ENCODE measurements around the gene GNB1. TPM values are rescaled to one million over a fixed set of nuclear protein-coding genes. Genes with fewer than 3 reads are reported as not detected.
"Not testable (repeated sequence)": the region's sequence is repeated elsewhere in the genome, so short reads cannot be mapped to it uniquely, and the experiment has no call there.

Gene GNB1
- total RNA-seq, 2 donors from 2014 or later, result 236 to 255 TPM

DNA sequence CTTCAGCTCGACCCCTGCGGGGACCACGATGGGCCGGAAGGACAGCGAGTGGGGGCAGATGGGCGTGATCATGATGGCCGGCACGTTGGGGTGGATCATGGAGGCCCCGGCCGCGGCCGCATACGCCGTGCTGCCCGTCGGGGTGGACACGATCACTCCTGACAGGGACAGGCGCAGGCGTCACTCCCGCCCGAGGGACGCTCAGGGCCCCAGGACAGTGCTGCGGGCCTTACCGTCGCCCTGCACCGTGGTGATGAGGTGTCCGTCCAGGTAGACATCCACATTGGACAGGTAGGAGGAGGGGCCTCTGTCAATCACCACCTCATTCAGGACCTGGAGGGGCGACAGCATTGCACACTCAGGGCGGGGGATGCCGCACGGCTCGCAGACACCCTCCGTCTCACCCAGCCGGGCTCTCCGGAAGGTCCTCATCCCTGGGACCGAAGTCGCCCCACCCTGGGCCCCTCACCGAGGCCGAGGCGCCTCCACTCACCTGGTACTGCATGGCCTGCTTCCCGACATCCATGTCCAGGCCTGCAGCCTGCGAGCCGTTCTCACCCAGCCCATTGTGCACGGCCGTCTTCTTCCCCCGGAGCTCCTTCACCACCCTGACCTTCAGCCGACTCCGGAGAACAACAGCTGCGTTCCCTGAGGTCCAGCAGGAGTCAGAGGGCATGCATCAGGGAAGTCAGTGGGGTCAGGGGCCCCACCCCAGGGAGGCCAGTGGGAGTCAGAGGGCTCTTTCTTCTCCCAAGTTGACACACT is 136.7 kb downstream of the GNB1 start:
- no peak for ATAC-seq
- Mint-ChIP-seq H3K4me3 (no peak overlapping the region), H3K27me3 (no peaks in the 10 kb centered on the region), H3K27ac (no peak overlapping the region), H3K4me1 (peaks cover 5% of the 10 kb centered on the region), H3K36me3 (ENCODE audit: low read depth) (no peaks in the 10 kb centered on the region)
- no peak for DNase-seq
- no peaks in the 10 kb centered on the region for H3K9me3 ChIP-seq (ENCODE audit: control insufficient read depth, low read length, poor library complexity, severe bottlenecking)

DNA sequence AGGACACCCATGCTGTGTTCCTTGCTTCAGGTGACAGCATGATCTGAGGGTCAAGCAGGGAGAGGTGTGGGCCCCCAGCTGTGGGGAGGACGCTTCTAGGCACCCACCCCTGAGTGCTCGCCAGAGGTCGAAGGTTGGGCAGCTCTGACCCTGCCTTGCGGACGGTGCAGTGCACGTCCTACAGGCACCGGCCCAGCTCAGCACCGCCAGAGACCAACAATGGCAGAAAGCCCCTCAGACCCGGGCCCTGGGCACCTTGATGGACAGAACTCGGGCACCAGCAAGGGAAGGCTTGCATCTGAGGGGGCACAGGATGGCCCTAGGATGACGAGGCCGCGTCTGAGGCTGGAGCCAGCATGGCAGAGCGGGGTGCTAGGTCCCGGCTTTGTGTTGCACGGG is 137.3 kb downstream of the GNB1 start:
- Mint-ChIP-seq H3K4me1 (peaks cover 5% of the 10 kb centered on the region), H3K36me3 (ENCODE audit: low read depth) (no peaks in the 10 kb centered on the region), H3K4me3 (no peak overlapping the region), H3K27me3 (no peaks in the 10 kb centered on the region), H3K27ac (no peak overlapping the region)
- no peak for DNase-seq
- H3K9me3 ChIP-seq (ENCODE audit: control insufficient read depth, low read length, poor library complexity, severe bottlenecking), result no peaks in the 10 kb centered on the region
- ATAC-seq, result no peak

DNA sequence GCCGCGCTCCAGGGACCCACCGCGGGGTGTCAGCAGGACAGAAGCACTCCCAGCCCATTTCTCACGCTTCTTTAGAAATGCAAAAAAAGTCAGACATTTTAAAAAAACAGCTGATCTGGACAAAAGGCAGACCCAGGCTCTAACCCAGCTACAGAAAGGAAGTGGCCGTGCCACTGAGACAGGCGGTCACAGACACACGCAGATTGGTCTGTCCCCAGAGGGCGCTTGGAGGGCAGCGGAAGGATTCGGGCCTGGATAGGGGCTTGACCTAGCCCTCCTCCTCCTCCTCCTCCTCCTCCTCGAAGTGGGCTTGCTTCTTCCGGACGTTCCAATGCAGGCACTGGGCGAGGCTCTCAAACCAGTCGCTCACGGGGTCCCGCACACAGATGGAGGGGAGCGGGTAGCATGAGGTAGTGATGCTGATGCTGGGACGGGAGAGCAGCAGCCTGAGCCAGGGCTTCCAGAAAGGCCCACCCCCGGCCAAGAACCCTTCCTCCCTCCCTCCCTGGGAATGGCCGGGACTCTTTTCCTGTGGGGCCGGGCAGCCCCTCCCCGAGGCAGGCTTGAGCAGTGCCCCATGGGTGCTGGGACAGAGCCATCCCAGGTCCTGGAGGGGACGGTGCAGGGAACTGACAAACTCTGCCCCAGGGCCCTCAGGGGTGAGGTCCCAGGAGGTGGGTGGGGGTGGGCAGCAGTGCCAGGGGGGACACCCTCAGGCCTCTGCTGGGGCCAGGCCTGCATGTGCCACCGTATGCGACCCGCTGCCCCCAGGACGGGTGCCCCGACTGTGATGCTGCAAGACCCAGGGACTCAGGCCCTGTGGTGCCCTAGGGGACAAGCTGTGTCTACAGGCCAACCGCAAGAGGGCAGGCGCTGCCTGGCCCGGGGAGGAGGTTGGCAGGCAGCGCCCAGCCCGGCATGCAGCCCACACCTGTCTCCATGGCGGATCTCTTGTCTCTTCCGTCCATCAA is 138.0 kb downstream of the GNB1 start:
- Mint-ChIP-seq H3K36me3 (ENCODE audit: low read depth) (no peaks in the 10 kb centered on the region), H3K4me3 (no peak overlapping the region), H3K27ac (no peak overlapping the region), H3K27me3 (no peaks in the 10 kb centered on the region), H3K4me1 (peaks cover 8% of the 10 kb centered on the region)
- H3K9me3 ChIP-seq (ENCODE audit: control insufficient read depth, low read length, poor library complexity, severe bottlenecking), result no peaks in the 10 kb centered on the region
- ATAC-seq (no peak), DNase-seq (no peak)

DNA sequence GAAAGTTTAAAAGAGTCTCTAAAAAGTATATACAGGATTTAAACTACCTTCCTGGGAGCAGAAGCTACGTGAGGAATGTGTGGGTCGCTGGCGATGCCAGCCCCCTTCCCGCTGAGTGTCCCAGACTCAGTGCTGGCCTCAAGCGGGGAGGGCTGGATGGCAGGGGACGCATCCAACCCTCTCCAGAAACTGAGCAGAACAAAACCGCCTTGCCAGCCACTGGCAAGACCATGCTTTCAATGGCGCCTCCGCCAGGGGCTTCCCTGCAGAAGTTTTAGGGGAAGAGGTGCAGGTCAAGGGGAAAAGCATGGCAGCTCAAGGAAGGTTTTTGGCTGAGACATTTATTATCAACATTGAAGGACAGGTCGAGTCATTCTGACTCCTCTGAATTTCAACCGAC is 138.7 kb downstream of the GNB1 start:
- no peak for DNase-seq
- no peaks in the 10 kb centered on the region for H3K9me3 ChIP-seq (ENCODE audit: control insufficient read depth, low read length, poor library complexity, severe bottlenecking)
- peaks cover 6% of the 10 kb centered on the region for H3K4me1 Mint-ChIP-seq
- no peak for ATAC-seq
- no peaks in the 10 kb centered on the region for H3K36me3 Mint-ChIP-seq (ENCODE audit: low read depth)
- no peaks in the 10 kb centered on the region for H3K27me3 Mint-ChIP-seq
- no peak overlapping the region for H3K27ac Mint-ChIP-seq
- H3K4me3 Mint-ChIP-seq, result no peak overlapping the region

DNA sequence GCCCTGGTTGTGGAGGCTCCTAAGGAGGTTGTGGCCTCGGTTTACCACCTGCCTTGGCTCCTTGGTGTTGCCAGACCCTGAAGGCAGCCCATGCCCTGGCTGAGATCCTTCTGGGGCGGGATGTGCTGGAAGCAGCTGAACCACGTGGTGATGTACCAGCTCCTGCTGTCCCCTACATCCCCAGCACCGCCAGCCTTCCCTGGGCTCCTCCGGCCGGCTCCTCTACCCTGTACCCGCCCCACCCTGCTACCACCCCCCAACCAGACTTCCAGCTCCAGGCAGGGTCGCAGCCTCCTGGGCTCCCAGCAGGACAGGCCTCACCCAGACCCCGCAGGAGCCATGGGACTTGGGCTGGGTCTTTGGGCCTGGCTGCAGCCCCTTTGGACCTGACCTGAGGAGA is 140.9 kb downstream of the GNB1 start:
- not testable (repeated sequence) for DNase-seq; H3K36me3 Mint-ChIP-seq (ENCODE audit: low read depth); H3K4me3 Mint-ChIP-seq; H3K27ac Mint-ChIP-seq; H3K9me3 ChIP-seq (ENCODE audit: control insufficient read depth, low read length, poor library complexity, severe bottlenecking); ATAC-seq; H3K27me3 Mint-ChIP-seq; H3K4me1 Mint-ChIP-seq

DNA sequence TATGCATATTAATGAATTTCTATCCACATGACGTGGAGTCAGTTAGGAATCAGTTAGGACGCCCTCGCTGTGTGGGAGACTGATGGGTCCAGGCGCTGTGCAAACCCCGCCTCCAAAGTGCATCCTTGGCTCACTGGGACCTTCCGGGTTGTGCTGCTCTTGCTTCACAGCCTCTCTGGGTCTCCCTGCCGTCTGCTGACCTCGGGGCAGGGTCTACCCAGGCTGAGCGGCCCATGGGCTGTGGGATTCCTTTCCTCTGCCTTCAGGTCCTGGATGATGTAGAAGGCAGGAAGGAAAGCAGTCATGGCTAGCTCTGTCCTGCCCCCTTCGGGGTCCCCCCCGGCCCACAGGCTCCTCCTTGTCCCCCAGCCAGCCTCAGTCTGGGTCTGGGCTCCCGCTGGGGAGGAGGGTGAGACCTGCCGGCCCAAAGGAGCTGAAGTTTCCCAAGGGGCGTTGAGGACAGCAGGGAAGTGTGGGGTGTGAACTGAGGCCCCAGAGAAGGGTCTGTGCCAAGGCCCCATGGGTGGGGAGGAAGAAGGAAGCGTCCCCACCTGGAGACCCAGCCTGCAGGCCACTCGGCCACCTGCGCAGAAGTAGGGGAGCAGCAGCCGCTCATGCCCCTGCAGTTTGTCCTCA is 142.1 kb downstream of the GNB1 start:
- ATAC-seq (no peak), DNase-seq (no peak)
- H3K4me1 Mint-ChIP-seq, result peaks cover 6% of the 10 kb centered on the region
- H3K36me3 Mint-ChIP-seq (ENCODE audit: low read depth), result no peaks in the 10 kb centered on the region
- no peak overlapping the region for H3K27ac Mint-ChIP-seq
- no peak overlapping the region for H3K4me3 Mint-ChIP-seq
- no peaks in the 10 kb centered on the region for H3K27me3 Mint-ChIP-seq
- no peaks in the 10 kb centered on the region for H3K9me3 ChIP-seq (ENCODE audit: control insufficient read depth, low read length, poor library complexity, severe bottlenecking)

DNA sequence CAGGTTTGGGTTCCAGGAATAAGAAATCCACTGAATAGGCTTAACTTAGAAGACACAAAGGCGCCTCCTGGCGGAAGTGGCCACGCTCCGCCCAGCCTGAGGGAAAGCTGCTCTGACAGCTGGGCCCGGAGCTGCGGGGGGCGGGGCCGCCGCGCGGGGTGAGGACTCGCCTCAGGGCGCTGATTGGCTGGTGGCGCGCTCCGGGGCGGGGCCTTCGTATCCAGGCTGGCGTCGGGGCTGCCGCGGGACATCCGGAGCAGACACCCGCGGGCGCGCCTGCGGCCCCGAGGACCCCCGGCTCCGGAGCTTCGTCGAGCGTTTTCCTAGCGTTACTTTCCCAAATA is 144.3 kb downstream of the GNB1 start:
- ATAC-seq, result peak; percentile 80
- not testable (repeated sequence) for H3K27me3 Mint-ChIP-seq; H3K9me3 ChIP-seq (ENCODE audit: control insufficient read depth, low read length, poor library complexity, severe bottlenecking); H3K36me3 Mint-ChIP-seq (ENCODE audit: low read depth); DNase-seq; H3K4me1 Mint-ChIP-seq
- Mint-ChIP-seq H3K4me3 (peak overlapping the region; percentile 63), H3K27ac (peak overlapping the region; percentile 88)

DNA sequence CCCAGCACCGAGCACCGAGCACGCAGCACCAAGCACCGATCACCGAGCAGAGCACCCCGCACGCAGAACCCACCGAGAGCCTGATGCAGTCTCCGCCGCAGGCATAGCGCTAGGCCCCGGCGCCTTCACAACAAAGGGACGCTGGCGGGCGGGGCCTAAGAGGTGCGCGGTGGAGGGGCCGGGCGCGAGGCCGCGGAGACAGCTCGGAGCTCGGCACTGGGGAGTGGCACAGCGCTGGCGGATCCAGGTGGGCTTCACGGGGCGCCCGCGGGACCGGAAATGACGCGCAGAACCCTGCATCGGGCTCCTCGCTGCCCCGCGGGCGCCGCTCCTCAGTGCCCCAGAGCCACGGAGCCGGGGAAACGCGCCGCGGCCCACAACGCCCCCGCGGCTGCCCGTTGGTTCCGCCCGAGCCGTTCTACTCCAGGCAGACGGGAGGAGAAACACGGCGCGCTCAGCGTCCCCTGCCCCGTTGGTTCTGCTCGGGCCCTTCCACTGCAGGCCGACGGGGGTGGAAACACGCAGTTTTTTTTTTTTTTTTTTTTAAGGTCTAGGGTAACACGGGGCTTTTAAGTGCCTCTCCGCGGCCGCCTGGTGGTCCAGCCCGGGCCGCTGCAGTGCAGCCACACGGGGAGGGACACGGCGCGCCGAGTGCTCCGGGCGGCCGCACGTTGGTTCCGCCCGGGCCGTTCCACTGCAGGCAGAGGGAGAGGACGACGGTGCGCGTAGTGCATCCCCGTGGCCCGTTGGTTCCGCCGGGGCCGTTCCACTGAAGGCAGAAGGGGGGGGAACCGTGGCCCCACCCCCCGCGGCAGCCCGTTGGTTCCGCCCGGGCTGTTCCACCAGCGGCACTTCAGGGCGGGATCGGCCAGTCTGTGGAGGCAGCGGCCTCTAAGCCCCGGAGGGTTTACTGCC is 145.0 kb downstream of the GNB1 start:
- peak; percentile 73 for ATAC-seq
- DNase-seq, result peak; percentile 65 to 91 (median 83)
- H3K36me3 Mint-ChIP-seq (ENCODE audit: low read depth); H3K9me3 ChIP-seq (ENCODE audit: control insufficient read depth, low read length, poor library complexity, severe bottlenecking); H3K27me3 Mint-ChIP-seq; H3K4me1 Mint-ChIP-seq: not testable (repeated sequence)
- H3K4me3 Mint-ChIP-seq, result peak overlapping the region; percentile 63
- H3K27ac Mint-ChIP-seq, result peak overlapping the region; percentile 88

DNA sequence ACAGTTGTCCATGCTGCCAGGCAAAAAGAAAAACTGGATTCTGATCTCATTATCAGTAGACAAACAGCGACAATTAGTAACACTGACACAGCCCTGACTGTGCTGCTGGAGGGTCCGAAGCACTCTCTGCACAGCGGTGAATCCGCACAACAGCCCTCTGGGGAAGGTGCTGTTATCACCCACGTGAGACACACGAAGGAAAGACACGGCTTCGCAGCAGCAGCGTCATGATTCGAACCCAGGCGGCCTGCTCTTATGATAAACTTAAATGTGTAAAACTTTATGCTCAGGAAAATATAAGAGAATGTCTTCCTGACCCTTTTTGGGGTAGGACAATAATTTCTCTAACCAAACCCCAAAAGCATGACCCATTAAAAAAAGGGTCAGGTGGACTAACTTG is 148.4 kb downstream of the GNB1 start:
- H3K27me3 Mint-ChIP-seq; H3K4me3 Mint-ChIP-seq; DNase-seq; ATAC-seq; H3K4me1 Mint-ChIP-seq; H3K9me3 ChIP-seq (ENCODE audit: control insufficient read depth, low read length, poor library complexity, severe bottlenecking); H3K36me3 Mint-ChIP-seq (ENCODE audit: low read depth): not testable (repeated sequence)
- peak overlapping the region; percentile 60 for H3K27ac Mint-ChIP-seq

DNA sequence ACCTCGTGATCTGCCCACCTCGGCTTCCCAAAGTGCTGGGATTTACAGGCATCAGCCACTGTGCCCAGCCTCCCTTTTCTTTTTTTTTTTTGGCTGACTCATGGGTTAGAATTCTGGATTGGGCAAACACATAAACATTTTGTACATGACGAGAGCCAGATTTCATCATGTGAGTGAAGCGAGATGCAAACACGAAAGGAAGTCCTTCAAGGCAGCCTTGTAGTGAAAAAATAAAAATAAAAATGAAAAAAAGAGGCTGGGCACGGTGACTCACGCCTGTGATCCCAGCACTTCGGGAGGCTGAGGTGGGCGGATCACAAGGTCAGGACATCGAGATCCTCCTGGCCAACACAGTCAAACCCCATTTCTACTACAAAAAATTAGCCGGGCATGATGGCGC is 149.9 kb downstream of the GNB1 start:
- H3K9me3 ChIP-seq (ENCODE audit: control insufficient read depth, low read length, poor library complexity, severe bottlenecking); H3K27ac Mint-ChIP-seq; H3K36me3 Mint-ChIP-seq (ENCODE audit: low read depth); H3K4me3 Mint-ChIP-seq; H3K4me1 Mint-ChIP-seq; ATAC-seq; DNase-seq; H3K27me3 Mint-ChIP-seq: not testable (repeated sequence)

DNA sequence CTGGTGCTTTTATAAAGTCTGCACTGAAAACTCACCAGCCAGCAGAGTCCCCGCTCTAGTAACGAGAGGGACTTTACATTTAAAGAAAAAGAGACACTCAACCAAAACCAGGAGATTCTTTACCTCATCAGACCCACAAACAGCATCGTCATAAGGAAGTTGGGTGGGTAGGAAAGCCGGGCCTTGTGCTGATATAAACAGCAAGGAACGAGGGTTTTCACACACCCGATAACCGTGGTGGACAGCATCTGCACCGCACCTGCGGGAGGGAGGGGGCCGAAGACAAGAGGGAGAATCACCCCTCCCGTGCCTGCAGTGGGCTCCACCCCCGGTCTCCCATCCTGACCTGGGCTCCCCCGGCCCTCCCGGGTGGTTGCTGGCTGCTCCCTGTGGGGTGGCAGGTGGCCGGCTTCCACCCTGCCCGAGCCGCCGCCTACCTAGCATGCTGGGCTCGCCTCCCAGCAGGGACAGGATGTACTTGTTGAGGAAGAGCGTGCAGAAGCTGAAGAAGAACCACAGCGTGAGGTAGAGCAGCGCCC is 152.0 kb downstream of the GNB1 start:
- not testable (repeated sequence) for H3K9me3 ChIP-seq (ENCODE audit: control insufficient read depth, low read length, poor library complexity, severe bottlenecking); DNase-seq; H3K4me3 Mint-ChIP-seq; H3K27ac Mint-ChIP-seq; H3K27me3 Mint-ChIP-seq; ATAC-seq; H3K4me1 Mint-ChIP-seq; H3K36me3 Mint-ChIP-seq (ENCODE audit: low read depth)

DNA sequence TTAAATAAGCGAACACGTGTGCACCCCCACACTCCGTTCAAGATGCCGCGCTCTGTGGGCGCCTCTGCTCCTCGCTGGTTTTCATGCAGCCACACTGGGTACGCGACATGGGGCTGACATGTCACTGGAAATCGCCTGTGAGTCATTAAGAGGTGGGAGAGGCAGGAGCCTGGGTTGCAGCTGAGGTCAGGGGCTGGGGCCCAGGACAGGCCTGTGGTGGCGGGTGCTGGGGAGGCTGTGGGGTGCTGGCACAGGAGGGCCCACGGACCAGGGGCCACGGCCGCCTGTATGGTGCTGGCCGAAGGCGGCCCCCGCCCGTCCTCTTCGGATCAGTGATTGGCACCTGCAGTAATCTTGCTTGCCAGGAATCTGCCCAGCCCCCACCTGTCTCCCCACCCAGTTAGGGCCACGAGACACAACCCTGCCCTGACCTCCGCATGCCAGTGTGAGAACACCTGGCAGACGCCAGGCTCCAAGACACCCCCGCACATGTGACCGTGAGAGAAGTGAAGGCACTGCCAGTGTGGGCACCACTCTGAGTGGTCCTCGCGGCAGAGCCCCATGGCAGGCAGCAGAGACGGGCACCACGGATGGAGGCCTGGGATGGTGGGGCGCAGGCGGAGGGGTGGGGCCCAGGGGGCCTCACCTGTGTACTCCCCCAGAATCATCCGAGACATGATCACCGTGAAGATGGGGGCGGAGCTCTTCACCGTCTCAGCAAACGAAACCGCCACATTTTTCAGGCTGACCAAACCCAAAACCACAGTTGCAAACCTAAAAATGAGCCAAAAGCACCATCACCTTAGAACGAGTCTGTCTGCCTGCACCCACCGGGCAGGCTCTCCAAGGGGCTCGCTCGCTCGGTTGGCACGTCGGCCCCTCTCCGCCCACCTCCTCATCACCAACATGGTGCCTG is 153.0 kb downstream of the GNB1 start:
- H3K4me3 Mint-ChIP-seq; H3K27me3 Mint-ChIP-seq; H3K4me1 Mint-ChIP-seq; H3K27ac Mint-ChIP-seq; DNase-seq; ATAC-seq; H3K36me3 Mint-ChIP-seq (ENCODE audit: low read depth); H3K9me3 ChIP-seq (ENCODE audit: control insufficient read depth, low read length, poor library complexity, severe bottlenecking): not testable (repeated sequence)

Measured in T-helper 17 cell (primary cell).